Measurements from ENCODE around the gene MACROH2A1.
"Not testable (repeated sequence)": the region's sequence is repeated elsewhere in the genome, so short reads cannot be mapped to it uniquely, and the experiment has no call there.

Gene MACROH2A1

GRCh38 chr5:135367076-135367475 lies 32.0 kb downstream of the MACROH2A1 start:
- TF ChIP-seq CTCF (IDR thresholded peaks at IDR 0.05): no peak
- Histone ChIP-seq H3K27me3 (no peaks in the 10 kb centered on the region), H3K9me3 (no peaks in the 10 kb centered on the region), H3K4me1 (ENCODE audit: control insufficient read depth in 1 of 2, insufficient read depth in 1 of 2, low read depth in 1 of 2, low read length in 1 of 2) (peaks cover 8 to 16% of the 10 kb centered on the region in 2 experiments), H3K27ac (peak overlapping the region; percentile 25), H3K4me3 (ENCODE audit: low read depth in 1 of 2, low read length in 1 of 2) (no peak overlapping the region), H3K36me3 (peaks cover 77% of the 10 kb centered on the region)

- Histone ChIP-seq H3K27ac (no peak overlapping the region), H3K9me3 (no peaks in the 10 kb centered on the region), H3K4me3 (ENCODE audit: low read depth in 1 of 2, low read length in 1 of 2) (no peak overlapping the region), H3K27me3 (no peaks in the 10 kb centered on the region), H3K4me1 (ENCODE audit: control insufficient read depth in 1 of 2, insufficient read depth in 1 of 2, low read depth in 1 of 2, low read length in 1 of 2) (peaks cover 7 to 14% of the 10 kb centered on the region in 2 experiments), H3K36me3 (peaks cover 85% of the 10 kb centered on the region)
- TF ChIP-seq CTCF (IDR thresholded peaks at IDR 0.05): no peak
These were observed 33.8 kb downstream of the MACROH2A1 start for GRCh38 chr5:135365281-135365680.

GRCh38 chr5:135364421-135365262 lies 34.4 kb downstream of the MACROH2A1 start:
- Histone ChIP-seq H3K27ac (no peak overlapping the region), H3K9me3 (no peaks in the 10 kb centered on the region), H3K4me3 (ENCODE audit: low read depth in 1 of 2, low read length in 1 of 2) (no peak overlapping the region), H3K4me1 (ENCODE audit: control insufficient read depth in 1 of 2, insufficient read depth in 1 of 2, low read depth in 1 of 2, low read length in 1 of 2) (peaks cover 7 to 19% of the 10 kb centered on the region in 2 experiments), H3K27me3 (no peaks in the 10 kb centered on the region), H3K36me3 (peaks cover 85% of the 10 kb centered on the region)
- no peak for TF ChIP-seq CTCF (IDR thresholded peaks at IDR 0.05)

- not testable (repeated sequence) for H3K27ac ChIP-seq; H3K9me3 ChIP-seq; H3K27me3 ChIP-seq; H3K4me3 ChIP-seq (ENCODE audit: low read depth in 1 of 2, low read length in 1 of 2)
- Histone ChIP-seq H3K36me3 (peaks cover 85% of the 10 kb centered on the region), H3K4me1 (ENCODE audit: control insufficient read depth in 1 of 2, insufficient read depth in 1 of 2, low read depth in 1 of 2, low read length in 1 of 2) (peaks cover 6 to 19% of the 10 kb centered on the region in 2 experiments)
These were observed 35.7 kb downstream of the MACROH2A1 start for GRCh38 chr5:135363342-135363741.

GRCh38 chr5:135362102-135362501 lies 36.9 kb downstream of the MACROH2A1 start:
- Histone ChIP-seq H3K27ac (no peak overlapping the region), H3K36me3 (peaks cover 84% of the 10 kb centered on the region), H3K4me1 (ENCODE audit: control insufficient read depth in 1 of 2, insufficient read depth in 1 of 2, low read depth in 1 of 2, low read length in 1 of 2) (peaks cover 0 to 19% of the 10 kb centered on the region in 2 experiments), H3K27me3 (no peaks in the 10 kb centered on the region), H3K4me3 (ENCODE audit: low read depth in 1 of 2, low read length in 1 of 2) (no peak overlapping the region), H3K9me3 (no peaks in the 10 kb centered on the region)
- no peak for TF ChIP-seq CTCF (IDR thresholded peaks at IDR 0.05)

Measured in neutrophil (primary cell).